GM21619 (cell line): ENCODE results near the gene DPP10.

Experiments used
- ATAC-seq: cut with Tn5 transposase; IDR thresholded peaks from one replicate; pipeline ENCODE4 v1.9.1; 2021; ENCODE audit not compliant: unreplicated experiment

The DPP10 gene

DNA sequence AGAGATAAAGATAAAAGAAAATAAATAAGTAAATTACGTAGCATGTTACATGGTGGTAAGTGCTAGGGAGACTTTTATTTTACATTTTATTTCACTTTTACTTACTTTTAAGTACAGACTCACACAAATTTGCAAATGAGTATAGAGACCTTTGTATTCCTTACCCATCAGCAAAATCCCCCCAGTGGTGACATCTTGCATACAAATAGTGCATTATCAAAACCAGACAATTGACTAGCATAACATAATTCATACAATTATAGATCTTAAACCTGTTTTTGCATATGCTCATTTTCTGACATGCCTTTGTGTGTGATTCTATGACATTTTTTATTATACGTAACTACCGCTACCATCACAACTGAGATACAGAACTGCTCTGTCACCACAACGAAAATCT lies 1099.4 kb downstream of the DPP10 start:
- no peak for ATAC-seq

DNA sequence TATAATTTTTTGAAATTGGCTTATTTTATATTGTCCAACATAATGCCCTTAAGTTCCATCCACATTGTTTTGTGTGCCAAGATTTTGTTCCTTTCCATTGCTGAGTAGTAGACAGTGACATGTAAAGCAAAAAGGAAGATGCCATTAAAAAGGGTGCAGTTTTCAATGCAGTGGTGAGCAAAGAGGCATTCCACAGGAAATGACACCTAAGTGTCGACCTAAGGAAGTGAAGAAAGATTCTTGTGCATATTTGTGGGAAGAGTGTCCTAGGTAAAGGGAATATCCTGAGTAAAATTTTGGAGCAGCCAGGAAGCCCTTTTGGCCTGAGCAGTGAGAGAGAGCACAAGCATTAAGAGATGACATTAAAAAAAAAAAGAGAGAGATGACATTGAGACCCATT lies 1099.9 kb downstream of the DPP10 start:
- ATAC-seq: no peak

DNA sequence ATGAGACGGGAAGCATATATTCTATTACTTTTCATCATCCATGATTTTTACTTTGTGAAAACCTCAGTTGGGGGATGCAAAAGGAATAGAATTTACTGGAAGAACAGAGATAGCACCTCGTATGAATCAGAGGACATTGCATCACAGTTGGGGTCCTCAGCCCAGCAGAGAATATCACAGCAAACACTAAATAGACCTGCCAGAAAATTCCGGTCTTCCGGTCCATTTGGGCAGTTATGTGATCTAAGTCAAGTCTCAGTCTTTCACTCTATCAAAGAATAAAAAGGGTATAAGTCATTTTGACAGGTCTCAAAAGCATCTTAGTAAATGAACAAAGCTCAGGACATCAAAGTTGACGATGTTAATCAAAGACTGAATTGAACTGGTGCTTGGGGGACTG lies 1100.6 kb downstream of the DPP10 start:
- ATAC-seq: no peak

DNA sequence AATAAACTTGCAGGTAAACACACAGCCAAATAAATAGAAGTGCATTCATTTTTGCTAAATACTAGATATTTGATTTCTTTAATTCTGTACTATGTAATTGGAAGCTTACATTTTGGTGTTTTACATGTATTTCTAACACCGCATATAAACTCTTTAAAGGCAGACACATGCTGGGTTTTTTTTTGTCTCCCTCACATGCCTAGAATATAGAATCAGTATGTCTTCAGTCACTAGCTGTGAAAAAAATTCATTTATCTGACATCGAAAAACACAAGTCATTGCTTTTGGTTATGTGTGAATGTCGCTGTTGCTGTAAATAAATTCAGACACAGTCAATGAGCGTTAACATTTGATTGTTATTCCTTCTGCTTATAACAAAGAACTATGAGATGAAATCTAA lies 1101.0 kb downstream of the DPP10 start:
- ATAC-seq: no peak

DNA sequence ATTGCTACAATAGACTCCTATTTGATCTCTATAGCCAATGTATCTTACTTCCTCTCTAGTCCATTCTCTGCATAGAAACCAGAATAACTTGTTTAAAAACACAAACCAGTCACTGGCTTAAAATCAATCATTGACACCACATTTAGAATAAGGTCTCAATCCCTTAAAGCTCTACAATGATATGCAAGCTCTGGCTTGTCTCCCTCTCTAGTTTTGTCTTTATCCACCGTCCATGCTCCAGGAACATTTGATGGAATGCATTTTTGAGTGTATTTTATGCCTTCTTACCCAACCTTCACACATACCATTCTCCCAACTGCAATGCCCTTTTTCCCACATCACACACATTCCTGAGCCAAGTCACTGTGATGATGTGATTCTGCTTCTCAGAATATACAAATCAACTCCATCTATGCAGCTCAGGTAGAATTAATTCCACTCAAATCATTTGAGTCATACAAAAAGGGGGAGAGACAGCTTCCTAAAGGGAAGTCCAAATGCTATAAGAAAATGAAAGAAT lies 1107.2 kb downstream of the DPP10 start:
- no peak for ATAC-seq

DNA sequence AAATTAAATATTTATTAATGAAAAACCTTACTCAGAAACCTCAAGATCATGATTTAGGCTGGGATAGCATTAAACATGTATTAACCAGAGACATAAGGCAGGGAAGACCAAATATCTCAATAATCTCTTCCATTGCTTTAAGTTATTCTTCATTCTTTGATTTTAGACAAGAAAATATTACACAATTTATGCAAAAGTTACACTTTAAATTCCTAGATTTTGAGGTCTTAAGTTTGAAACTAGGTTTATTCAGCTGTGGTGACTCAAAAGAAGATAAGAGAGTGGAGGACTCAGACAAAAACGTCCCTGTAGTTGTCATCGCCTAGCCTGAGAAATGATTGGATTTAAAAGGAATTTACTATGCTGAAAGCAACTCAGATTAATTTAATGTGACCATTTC lies 1110.3 kb downstream of the DPP10 start:
- no peak for ATAC-seq

DNA sequence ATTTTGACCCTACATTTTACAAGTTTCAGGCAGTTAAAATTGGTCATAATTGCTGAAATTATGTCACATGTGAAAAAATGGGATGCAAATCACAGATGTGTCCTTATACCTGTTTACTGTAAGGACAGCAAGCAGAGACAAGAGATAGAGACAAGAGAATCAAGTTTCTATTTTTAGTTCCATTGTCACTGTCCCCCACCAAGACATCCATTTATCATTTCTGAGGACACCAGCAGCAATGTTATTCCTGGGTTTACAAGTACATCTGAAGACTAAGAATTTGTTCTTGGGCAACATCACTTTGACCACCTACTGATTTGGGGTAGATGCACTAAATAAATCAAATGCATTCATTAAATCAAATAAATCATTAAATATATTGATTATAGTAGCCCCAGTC lies 1111.7 kb downstream of the DPP10 start:
- ATAC-seq: no peak

DNA sequence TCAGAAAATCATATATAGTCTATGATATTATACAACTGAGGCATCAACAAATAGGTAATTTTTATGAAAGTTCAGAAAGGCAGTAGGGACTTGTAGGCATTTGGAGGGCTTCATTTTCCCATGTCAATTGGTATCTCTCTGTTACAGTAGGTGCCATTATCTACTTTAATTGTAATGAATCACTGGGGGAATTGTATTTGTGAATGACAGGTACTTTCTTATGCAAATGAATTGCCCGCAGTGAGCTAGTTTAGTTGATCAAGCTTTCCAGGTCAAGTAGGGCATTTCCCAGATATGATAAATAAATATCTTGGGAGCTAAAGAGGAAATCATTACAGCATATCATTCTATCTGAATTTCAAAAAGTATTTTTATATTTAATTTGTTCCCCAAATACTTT lies 1116.3 kb downstream of the DPP10 start:
- no peak for ATAC-seq

DNA sequence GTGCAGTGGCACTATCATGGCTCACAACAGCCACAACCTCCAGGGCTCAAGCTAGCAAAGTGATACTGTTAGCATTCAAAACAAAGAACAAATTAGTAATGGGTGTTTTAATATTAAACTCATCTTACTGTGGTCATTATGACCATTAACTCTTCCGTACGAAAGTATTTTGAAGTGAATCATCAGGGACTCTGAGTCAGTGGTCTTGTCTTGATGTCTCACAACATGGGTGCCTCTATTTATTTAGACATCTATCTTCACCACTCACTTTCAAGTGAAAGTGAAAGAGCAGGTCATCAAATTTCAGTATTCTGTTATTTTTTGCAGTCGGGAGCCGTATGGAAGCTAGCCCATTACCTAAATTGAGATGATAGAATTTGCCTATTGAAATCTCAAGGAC lies 1118.2 kb downstream of the DPP10 start:
- no peak for ATAC-seq

DNA sequence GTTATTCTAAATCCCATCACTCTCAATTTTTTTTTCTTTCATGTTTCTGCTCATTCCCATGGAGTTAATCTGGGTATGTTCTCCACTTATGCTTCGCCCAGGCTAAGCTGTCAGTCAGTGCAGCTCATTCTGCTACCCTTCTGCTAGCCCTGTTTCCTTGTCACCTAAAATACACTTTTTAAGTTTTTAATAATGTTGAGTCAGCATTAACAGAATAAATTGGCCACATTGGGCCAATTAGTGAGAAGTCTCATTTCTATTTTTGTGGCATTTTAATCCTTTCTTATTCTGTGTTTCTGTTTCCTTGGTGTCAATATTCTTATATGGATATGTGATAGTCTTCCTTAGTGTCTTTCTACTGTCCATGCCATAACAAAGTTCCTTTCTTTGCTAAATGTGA lies 1126.2 kb downstream of the DPP10 start:
- ATAC-seq: no peak

DNA sequence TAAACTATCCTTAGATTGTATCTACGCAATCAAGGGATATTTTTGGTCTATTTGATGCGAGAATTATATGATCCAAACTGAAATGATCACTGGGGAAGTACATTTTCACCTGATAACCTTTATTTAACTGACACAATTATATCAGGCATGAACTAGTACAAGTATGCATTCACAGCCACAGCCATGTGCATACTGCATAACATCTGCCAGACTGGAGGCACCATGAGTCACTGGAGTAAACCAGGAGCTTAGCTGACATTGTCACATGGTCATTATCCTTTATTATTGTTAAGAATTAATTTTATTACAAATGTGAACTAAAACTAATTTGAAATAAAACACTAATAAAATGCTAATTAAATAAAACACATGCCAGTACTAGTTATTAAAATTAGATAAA lies 1127.1 kb downstream of the DPP10 start:
- ATAC-seq: no peak

DNA sequence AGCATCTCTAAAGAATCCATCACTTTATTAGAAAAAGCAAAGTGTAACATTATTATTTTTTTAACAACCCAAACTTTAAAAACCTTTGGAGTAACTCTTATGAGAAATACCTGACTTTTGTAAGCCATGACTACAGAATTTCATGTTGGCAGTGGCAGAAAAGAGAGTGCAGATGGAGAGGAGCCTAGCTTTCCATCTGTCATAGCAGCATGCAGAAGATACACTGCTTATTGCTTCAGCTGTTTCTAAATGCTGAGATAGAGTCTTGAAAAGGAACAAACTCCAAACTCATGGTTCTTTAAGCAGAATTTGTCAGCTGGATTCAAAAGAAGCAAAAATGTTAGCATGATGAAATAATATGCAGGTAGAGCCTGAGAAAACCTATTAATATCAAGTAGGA lies 1130.3 kb downstream of the DPP10 start:
- ATAC-seq: no peak

DNA sequence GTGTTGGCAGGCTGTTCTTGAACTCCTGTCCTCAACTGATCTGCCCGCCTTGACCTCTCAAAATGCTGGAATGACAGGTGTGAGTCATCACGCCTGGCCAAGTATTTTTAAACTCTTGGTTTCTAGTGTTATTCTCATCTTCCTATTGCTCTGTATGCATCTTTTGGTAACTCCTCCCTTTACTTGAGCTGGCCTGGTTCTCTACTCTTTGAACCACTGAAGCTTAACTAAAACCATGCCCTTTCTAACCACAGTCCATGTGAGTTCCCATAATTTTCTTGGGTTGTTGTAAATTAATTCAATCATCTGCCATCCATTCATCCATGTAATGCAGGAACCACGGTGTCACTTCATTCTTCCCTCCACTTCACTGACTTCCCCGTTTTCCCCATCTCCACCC lies 1131.3 kb downstream of the DPP10 start:
- no peak for ATAC-seq

DNA sequence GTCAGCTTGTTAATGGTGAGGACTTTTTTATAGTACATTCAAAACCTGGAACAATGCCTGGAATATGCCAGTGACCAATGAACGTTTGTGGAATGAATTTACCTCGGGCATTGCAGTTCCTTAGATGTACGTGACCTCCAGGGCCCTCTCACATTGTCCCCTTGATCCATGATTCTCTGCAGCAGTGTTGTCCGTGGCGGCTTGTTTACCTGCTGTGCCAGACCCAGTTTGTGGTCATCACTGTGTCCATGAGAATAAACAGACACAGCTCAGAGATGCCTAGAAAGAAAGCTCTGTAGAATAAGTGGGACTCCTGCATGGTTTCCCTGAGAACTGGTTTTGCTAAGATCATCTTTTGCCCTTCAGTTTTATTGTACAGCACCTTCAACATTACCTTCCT lies 1132.2 kb downstream of the DPP10 start:
- no peak for ATAC-seq

DNA sequence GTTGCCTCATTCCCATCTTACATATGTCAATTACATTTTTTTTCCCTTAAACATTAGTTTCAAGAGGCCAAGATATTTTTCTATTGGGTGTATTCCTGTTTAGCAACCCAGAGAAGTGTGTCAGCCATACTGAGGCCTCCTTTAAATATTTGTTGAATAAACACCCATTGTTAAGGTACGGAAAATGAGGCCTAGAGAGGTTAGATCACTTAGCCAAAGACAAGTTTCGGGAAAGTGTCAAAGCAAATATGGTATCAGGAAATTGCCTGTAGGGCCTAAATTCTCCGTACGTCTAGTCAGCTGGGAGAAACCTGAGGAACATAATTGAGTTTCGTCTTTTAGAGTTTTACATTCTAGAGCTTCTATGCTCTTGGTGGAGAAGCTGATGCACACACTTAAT lies 1138.3 kb downstream of the DPP10 start:
- no peak for ATAC-seq

DNA sequence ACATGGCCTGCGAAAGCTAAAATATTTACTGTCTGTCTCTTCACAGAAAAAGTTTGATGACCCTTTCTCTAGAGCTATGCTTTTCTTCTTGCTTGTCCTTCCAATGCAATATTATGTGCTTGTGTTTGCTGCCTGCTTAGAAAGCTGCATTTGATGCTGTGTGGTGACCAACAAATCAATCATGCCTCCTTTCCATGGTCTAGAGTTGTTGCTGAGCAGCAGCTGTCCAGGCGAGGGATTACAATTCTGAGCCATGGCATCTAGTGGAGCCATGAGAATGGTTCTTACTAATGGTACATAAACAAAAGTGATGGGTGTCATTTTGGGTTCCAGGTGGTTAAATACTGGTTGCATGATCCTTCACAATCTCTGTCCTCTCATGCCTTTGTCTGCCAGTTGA lies 1142.1 kb downstream of the DPP10 start:
- ATAC-seq: no peak

DNA sequence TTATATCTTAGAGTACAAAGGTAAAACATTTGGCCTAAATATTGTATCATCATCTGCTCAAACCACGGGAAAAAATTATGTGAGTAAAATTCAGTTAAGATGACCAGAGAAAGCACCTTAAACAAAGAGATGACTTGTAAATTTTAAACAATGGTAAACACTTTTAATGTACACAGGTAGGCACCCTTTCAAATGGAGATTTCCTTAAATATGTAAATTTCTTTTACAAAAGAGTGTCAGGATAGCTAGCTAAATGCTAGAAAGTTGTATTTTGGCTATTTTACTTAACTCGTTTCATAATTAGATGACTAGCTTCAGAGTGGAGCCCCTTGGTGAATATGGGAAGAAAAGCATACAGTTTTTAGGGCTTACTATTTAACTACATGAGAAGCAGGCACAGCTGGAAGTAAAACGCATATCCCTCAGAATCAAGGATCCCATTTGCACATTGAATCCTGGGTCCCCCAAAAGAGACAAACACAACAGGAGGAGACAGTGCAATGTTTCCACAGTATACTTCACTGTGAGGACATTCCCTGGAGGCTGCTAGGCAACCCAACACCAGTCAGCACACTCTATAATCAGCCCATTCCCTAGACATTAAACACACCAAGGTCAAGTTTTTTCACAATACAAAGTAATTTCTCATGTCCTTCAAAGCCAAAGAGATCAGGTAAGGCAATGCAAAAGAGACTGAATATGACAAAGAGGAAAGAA lies 1154.4 kb downstream of the DPP10 start:
- no peak for ATAC-seq

DNA sequence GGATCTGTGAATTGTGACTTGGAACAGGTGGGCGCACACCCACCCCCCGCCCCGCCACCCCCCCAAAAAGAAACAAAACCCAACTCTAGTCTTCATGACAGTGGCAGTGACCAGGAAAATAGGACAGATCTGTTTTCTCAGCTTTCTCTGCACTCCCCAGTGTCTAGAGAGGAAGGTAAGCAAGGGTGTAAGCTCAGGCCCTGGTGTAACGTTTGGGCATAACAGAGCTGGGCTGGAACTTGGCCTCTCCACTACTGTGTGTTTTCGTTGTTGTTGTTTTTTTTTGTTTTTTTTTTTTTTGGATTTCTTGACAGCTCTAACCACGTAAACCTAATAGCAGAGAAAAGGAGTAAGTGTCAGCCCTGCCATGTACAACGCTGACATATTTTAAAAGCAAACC lies 1160.8 kb downstream of the DPP10 start:
- no peak for ATAC-seq

DNA sequence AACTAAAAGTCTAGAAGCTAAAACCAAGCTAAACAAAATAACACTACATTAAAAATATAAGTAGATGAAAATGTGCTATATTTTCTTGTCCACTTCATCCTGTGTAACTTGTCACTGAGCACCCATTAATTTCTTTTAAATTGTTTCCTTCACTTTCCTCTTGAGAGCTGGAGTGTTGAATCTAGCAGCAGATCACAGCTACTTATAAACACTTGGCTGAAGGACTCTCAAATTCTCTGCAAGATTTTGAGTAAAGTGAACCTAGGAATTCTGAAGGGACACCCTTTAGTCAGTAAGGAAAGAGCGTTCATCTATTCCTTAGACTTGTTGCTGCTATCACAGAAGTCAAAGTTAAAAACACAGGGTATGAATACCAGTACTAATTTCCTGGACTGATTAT lies 1163.9 kb downstream of the DPP10 start:
- ATAC-seq: no peak

DNA sequence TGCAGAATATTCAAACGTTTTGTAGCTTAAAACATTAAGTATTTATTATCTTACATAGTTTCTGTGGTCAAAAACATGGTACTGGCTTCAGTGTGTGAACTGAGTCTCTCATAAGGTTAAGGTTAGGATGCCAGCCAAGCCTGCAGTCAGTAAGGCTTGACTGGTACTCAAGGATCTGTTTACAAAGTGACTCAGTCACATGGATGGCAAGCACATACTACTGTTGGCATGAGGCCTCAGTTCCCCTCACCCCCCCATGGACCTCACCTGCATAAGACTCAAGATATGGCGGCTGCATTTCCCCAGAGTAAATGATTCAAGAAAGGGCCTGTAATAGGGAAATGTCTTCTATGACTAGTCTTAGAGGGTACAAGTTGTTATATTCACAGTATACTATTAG lies 1167.5 kb downstream of the DPP10 start:
- ATAC-seq: no peak

DNA sequence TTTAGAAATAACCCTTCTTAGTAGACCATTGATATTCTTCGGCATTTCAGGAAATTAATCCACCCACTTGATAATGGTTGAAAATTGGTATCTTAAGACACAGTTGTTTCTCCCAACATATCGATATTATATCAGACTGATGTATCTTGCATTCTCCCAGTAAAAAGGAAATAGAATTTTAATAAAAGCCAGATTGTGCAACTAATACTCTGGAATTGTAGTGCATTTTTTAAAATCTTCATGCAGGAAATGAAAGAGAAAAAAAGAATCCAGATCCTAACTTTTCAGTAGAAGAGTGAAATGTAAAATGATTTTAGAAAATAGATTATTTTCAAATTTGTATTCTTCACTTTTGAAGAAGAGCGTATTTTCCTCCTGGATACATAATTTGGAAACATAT lies 1168.4 kb downstream of the DPP10 start:
- no peak for ATAC-seq

DNA sequence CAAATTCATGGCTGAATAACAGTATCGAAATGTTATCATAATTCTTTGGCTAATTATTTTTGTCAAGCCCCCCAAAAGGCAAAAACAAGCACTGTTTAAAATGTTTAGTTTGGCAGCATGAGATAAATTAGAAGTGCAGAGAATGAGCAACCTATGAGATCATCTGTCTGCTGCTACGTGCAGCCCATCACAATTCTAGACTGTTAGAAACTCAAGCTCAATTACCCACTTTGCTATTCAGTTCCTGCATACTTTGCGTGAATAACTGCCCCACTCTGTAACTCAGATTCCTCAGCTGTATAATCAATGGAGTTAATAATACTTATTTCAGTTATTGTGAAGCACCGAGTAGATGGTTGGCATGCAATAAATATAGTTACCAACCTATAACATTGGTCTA lies 1181.9 kb downstream of the DPP10 start:
- no peak for ATAC-seq

DNA sequence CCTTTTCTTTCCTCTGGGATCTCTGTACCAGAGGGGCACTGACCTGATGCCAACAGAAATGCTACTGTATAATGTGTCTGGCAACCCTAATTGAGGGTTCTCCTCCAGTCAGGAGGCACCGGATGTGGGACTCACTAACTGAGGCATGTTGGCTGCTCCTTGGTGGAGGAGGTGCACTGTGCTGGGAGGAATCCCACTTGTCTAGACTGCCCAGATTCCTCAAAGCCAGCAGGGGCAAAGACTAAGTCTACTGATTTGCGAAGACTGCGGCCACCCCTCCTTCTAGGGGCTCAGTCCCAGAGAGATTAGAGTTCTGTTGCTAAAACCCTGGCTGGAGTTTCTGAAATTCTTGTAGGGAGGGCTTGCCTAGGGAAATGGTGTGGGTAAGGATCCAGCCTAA lies 1192.1 kb downstream of the DPP10 start:
- ATAC-seq: no peak
